GM19193 (cell line): Measurements from ENCODE around the gene GGA3.

Experiments
- POLR2A ChIP-seq: IDR thresholded peaks from 4 replicates; pipeline ENCODE4 v1.6.1; 2011; ENCODE audit not compliant: insufficient read depth, insufficient read length; ENCODE audit errors: extremely low read depth

GGA3 gene

DNA sequence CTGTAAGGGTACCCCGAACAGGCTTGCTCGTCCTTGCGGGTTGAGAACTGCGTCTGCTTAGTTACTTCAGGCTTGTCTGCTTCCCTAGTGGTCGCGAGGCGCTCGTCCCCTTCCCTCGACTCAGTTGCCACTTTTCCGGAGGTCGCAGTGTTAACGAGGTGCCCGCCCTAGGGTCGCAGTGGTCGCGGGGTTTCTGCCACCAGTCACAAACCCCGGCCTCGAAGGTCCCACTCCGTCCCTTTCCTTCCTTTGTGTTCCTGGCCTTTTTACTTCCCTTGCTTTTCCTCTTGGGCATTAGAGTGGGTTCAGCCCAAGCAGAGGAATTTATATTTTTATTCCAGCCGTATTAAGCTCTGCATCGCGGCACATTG, 55.6 kb downstream of the GGA3 start:
- TF ChIP-seq POLR2A = no peak

DNA sequence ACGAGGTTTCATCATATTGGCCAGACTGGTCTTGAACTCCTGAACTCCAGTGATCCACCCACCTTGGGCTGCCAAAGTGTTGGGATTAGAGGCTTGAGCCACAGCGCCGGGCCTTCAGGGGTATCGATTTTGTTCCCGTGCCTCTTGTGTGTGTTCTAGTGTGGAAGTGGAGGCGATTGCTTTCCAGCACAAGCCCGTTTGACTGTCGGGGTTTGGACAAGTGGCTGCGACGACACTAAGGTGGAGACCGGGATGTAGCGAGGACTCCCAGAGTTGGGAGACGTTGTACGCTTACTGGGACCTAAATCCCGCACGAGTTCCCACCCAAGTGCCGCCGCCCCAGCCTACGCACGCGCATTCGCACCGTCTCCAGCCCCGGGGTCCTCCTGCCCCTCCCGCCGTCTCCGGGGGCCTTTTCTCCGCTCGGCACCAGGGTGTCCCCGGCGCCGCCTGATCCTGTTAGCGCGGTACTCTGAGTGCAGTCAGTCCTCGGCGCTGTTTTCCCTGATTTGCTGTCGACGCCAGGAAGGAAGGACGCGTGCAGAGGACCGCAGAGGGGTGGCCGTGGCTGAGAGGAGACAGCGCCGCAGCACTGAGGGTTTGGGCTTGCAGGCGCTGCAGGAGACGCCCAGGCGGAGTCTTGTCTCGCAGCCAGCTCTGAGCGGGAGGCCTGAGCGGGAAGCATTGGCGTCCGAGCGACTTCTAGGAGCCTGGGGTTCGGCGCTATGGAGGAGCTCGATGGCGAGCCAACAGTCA, 56.2 kb downstream of the GGA3 start, which contains the start of gene NUP85:
NUP85 (plus strand) TSS at position 643 of the 756 bp plus-strand sequence; CDS start at position 726, 83 bp downstream.
- peak; percentile 86 for TF ChIP-seq POLR2A

DNA sequence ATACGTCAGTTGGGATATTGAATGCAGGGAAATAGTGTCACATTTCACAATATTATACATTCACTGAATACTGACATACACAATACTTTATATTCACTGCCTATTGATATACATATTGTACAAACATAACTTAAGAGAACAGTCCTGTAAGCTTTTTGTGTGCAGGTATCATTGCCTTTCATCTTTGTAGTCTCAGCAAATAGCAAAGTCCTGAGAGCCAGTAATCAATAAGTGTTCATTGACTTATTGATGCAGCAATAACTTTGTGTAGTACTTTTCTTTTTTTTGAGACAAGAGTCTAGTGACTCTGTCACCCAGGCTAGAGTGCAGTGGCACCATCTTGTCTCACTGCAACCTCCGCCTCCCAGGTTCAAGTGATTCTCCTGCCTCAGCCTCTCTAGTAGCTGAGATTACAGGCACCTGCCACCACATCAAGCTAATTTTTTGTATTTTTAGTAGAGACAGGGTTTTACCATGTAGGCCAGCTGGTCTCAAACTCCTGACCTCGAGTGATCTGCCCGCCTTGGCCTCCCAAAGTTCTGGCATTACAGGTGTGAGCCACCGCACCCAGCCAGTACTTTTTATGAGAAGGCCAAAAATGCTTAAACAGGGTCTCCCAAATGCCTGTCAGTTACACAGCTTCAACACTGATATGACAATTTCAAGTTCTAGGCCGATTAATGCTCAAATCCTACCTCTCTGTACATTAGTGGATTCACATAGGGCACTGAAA, 61.4 kb downstream of the GGA3 start:
- no peak for TF ChIP-seq POLR2A

DNA sequence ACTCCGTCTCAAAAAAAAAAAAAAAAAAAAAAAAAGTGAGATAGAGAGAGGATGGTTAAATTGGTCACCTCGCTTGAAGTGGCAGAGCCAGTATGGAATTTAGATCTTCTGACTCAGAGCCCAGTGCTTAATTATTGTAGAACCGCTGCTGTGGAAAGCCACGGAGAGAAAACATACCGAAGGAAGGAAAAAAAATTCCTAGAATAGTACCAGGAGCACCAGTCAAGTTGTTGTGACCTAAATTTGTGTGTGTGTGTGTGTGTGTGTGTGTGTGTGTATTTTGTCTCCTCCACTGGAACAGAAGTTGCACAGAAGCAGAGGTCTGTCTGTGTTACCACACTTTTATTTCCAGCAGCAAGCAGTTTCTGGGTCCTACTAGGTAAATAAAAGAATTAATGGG, 66.5 kb downstream of the GGA3 start:
- no peak for TF ChIP-seq POLR2A

DNA sequence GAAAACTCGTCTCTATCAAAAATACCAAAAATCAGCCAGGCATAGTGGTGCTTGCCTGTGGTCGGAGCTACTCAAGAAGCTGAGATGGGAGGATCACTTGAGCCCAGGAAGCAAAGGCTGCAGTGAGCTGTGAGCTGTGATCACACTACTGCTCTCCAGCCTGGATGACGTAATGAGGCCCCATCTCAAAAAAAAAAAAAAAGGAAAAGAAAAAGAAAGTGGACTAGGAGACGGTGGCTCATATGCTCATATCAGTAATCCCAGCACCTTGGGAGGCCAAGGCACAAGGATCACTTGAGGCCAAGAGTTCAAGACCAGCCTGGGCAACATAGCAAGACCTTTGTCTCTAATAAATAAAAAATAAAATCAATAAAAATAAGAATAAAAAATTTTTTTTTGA, 69.8 kb downstream of the GGA3 start:
- TF ChIP-seq POLR2A = no peak

DNA sequence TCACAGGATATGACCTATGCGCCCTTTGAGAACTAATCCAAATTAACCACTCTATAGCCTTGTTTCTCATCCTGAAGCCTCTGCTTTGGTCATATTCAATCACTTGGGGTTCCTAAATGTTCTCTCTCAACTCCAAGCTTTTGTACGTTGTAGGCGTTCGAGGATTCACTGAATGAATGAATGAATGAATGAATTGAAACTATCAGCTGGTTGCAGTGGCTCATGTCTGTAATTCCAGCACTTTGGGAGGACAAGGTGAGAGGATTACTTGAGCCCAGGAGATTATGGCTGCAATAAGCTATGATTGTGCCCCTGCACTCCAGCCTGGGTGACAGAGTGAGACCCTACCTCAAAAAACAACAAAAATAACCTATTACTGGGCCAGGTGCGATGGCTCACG, 72.8 kb downstream of the GGA3 start:
- no peak for TF ChIP-seq POLR2A
